Retinal pigment epithelial cell (primary cell): ENCODE data around the gene MAN1C1.
A peak's percentile ranks its signal among the peaks of the same experiment; 100 is the strongest.

ENCODE experiments used
- DNase-seq: peaks from one replicate; pipeline ENCODE4 v3.0.0-alpha.2; 2010; ENCODE audit warnings: low read depth
- H3K4me3 ChIP-seq: 2 replicates; pipeline ENCODE4 v1.5.1; 2011; ENCODE audit warnings: mild to moderate bottlenecking, low read length, control low read depth, moderate library complexity
- TF ChIP-seq, protein P1 (sequence below): conservative IDR thresholded peaks from 2 replicates; pipeline ENCODE4 v1.5.1; 2011; ENCODE audit warnings: low read depth, low read length, control low read depth, inconsistent platforms

The MAN1C1 gene

DNA sequence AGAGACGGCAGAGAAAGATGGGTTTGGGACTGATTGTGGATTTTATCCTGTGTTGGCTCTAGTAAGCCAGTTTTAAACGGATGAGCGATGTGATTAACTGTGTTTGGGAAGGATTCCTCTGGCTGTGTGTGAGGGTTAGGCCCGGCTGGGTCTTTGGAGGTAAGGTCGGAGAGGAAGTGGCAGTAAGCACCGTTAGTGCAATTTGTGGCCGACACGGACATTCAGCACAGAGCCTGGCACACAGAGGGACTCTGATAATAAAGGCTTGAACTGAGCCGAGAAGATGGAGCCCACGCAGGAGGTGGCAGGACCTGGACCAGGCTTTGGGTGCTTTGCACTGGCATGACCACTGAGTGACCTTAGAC lies 204.5 kb downstream of the MAN1C1 start:
- no peak for DNase-seq
- TF ChIP-seq, protein P1, sequence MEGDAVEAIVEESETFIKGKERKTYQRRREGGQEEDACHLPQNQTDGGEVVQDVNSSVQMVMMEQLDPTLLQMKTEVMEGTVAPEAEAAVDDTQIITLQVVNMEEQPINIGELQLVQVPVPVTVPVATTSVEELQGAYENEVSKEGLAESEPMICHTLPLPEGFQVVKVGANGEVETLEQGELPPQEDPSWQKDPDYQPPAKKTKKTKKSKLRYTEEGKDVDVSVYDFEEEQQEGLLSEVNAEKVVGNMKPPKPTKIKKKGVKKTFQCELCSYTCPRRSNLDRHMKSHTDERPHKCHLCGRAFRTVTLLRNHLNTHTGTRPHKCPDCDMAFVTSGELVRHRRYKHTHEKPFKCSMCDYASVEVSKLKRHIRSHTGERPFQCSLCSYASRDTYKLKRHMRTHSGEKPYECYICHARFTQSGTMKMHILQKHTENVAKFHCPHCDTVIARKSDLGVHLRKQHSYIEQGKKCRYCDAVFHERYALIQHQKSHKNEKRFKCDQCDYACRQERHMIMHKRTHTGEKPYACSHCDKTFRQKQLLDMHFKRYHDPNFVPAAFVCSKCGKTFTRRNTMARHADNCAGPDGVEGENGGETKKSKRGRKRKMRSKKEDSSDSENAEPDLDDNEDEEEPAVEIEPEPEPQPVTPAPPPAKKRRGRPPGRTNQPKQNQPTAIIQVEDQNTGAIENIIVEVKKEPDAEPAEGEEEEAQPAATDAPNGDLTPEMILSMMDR, result no peak
- peak overlapping the region; percentile 64 for H3K4me3 ChIP-seq

DNA sequence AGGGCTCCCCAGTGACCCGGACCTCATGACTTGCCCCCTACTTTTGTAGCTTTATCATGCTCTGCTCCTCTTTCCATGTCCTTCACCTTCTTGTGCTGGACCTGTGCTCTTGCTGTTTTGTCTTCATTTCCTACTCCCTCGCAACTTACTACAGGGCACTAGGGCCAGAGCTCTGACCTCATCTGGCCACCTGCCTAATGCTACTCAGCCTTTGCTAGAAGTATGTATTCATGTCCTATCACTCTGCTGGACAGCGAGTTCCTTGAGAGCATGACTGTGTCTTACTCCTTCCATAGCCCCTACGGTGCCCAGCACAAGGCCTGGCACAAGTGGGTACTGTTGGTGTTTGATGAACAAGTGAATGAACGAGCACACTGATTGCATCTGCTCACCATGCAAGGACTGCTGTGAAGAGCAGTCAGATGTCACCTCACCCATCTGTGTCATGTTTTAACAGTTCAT lies 205.1 kb downstream of the MAN1C1 start:
- DNase-seq, result no peak
- TF ChIP-seq, protein P1, result no peak
- no peak overlapping the region for H3K4me3 ChIP-seq

DNA sequence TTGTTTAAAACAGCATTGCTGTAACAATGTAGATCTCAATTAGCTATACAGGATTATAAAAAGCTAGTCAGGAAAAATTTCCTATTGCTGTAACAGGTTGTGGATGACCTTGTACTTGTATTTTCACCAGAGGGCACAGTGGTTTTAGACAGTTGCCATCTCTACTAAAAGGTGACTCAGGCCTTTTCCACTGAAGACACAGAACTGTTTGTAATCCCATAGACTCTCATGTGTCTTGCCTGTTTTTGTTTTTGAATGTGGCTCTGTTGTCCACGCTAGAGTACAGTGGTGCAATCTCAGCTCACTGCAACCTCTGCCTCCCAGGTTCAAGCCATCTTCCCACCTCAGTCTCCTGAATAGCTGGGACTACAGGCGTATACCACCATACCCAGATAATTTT lies 209.0 kb downstream of the MAN1C1 start:
- no peak overlapping the region for H3K4me3 ChIP-seq
- no peak for DNase-seq
- TF ChIP-seq, protein P1, result no peak

DNA sequence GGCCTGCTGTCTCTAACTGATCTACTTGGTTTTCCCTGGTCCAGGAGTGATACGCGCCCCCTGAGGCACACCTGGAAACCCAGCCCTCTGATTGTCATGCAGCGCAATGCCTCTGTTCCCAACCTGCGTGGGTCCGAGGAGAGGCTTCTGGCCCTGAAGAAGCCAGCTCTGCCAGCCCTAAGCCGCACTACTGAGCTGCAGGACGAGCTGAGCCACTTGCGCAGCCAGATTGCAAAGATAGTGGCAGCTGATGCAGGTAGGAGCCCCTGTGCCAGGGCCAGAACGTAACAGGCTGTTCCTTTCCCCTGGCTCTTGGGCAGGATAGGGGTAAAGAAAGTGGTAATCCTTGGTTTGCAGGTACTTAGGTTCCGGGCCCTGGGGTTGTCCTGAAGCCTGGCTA lies 210.0 kb downstream of the MAN1C1 start:
- no peak for DNase-seq
- TF ChIP-seq, protein P1, result no peak
- no peak overlapping the region for H3K4me3 ChIP-seq

DNA sequence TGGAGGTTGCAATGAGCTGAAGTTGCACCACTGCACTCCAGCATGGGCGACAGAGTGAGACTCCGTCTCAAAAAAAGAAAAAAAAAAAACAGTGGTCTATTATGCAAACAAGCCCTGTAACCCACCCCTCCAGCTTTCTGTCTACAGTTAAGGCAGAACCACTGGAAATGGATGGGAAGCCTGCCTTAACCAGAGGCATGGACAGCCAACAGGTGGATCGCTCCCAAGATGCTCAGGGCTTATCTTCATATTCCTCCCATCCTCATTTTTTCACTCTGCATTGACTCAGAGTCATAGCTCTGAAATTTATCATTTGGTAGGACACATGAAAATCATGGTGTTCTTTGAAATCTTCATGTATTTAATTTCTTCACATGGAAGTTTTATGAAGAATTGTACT lies 211.9 kb downstream of the MAN1C1 start:
- no peak overlapping the region for H3K4me3 ChIP-seq
- no peak for DNase-seq
- TF ChIP-seq, protein P1, result no peak

DNA sequence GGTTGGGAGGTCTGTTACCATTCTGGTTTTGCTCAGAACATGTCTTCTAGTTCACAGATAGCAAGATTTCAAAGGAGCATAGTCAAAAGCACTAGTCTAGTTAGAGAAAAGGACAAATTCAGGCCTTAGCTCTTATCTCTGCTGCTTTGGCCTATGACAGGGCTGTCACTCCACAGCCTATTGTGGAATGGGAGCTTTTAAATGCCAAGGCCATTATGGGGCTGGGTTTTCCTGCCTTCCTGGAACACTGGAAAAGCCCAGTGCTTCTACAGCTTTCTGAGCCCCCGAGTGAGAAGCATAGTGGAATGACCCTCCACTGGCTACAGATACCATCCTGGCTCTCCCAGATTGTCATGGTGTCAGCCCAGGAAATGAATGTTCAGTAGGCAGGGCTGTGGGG lies 212.5 kb downstream of the MAN1C1 start:
- no peak for DNase-seq
- no peak overlapping the region for H3K4me3 ChIP-seq
- TF ChIP-seq, protein P1, result no peak

DNA sequence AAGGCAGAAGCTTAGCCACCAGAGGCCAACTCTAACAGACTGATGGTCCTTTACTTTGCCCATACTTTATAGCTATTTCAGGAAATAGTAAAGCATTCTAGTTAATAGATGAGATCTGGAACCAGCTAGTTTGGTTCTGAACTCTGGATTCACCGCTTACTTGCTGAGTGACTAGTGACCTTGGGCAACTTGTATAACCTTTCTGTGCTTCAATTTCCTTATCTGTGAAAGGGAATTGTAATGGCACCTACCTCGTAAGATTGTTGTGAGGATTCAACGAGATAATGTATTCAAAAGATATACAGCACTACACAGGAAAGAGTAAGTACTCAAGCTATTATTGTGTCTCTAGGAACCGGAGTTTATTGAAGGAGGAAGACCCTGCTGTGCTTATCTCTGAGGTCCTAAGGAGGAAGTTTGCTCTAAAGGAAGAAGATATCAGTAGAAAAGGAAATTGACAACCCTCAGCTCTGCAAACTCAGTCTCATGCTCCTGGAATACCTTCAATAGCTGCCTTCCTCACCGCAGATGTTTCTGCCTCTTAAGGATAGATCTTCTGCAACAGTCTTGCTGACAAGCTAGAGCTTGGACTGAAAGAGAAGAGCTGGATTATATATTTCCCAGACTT lies 215.1 kb downstream of the MAN1C1 start:
- no peak for DNase-seq
- TF ChIP-seq, protein P1, result no peak
- H3K4me3 ChIP-seq, result no peak overlapping the region
